ENCODE results near the gene LRRN2. TPM values are rescaled to one million over a fixed set of nuclear protein-coding genes. Genes with fewer than 3 reads are reported as not detected.

The LRRN2 gene
- total RNA-seq (3.7 and 5.0 TPM in 2 replicates), polyA plus RNA-seq (4.9 and 5.2 TPM in 2 replicates)

DNA sequence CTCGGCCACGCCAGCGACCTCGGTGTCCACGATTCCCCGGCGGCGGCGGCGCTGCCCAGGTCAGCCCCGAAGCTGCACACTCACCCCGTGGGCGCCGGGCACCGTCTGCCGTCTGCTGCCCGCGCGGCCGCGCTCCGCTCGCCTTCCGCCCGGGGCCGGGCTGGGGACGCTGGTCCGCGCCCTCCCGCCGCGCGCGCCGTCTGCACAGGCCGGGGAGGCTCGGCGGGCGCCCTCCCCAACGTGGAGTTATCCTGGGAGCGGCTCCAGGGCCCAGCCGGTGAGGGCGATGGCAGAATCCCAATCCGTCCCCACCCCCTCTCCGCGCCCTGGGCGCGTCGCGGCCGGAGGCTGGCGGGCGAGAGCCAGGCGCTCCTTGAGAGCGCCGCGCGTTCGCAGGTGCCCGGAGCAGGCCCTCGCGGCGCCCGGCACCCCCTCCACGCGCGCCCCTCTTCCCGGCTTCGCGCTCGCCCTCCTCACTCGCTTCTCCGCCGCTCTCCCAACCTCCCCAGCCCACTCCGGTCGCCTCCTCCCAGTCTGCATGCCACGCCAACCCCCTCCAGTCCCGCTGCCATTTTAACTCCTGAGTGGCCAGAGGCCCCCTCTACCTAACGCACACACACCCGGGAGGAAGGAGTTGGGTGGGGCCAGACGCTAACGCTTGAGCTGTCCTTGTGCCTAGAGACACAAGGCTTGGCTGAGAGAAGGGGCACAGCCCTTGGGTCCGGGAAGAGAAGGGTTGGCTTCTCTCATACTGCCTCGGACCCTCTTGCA lies at the start of gene LRRN2:
TSS of gene LRRN2 (minus strand) at position 503 of the 771 bp plus-strand sequence. CDS start 65,746 bp downstream, outside the sequence.
- H3K36me3 ChIP-seq: no peaks in the 10 kb centered on the region
- peaks cover 71% of the 10 kb centered on the region for H3K27me3 ChIP-seq
- H3K4me3 ChIP-seq: peak within 1 kb of the TSS; percentile 53
- peaks cover 3% of the 10 kb centered on the region for H3K4me1 ChIP-seq (ENCODE audit: low read depth)
- TF ChIP-seq, protein P1, sequence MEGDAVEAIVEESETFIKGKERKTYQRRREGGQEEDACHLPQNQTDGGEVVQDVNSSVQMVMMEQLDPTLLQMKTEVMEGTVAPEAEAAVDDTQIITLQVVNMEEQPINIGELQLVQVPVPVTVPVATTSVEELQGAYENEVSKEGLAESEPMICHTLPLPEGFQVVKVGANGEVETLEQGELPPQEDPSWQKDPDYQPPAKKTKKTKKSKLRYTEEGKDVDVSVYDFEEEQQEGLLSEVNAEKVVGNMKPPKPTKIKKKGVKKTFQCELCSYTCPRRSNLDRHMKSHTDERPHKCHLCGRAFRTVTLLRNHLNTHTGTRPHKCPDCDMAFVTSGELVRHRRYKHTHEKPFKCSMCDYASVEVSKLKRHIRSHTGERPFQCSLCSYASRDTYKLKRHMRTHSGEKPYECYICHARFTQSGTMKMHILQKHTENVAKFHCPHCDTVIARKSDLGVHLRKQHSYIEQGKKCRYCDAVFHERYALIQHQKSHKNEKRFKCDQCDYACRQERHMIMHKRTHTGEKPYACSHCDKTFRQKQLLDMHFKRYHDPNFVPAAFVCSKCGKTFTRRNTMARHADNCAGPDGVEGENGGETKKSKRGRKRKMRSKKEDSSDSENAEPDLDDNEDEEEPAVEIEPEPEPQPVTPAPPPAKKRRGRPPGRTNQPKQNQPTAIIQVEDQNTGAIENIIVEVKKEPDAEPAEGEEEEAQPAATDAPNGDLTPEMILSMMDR (IDR thresholded peaks at IDR 0.05; ENCODE audit: low read depth, low read length): no peak
- no peak within 1 kb of the TSS for H3K27ac ChIP-seq
- no peaks in the 10 kb centered on the region for H3K9me3 ChIP-seq (ENCODE audit: low read depth)
- peak; percentile 10 to 43 for DNase-seq (ENCODE audit: low read depth in 1 of 2, low spot score in 1 of 2)

DNA sequence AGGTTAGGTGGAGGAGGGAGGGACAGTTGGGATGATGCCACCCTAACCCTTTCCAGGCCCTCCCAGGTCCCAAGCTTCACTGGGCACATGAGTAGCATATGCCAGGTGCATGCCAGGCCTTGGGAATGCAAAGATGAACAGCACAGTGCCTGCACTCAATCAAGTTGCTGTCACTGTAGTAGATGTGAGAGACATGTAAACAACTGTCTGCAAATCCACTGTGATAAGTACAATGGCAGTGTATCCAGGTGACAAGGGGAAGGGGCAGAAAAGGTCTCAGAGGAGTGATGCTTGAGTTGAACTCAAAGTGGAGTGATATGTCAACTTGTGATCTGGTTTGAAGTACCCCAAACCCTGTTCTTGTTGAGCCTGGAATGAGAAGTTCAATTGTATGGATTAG lies 49.5 kb upstream of the LRRN2 start:
- Histone ChIP-seq H3K9me3 (ENCODE audit: low read depth) (no peaks in the 10 kb centered on the region), H3K36me3 (no peaks in the 10 kb centered on the region), H3K4me1 (ENCODE audit: low read depth) (no peaks in the 10 kb centered on the region), H3K27ac (no peak overlapping the region), H3K4me3 (no peak overlapping the region), H3K27me3 (peaks cover 17% of the 10 kb centered on the region)
- TF ChIP-seq, protein P1 (IDR thresholded peaks at IDR 0.05; ENCODE audit: low read depth, low read length): no peak
- DNase-seq (ENCODE audit: low read depth in 1 of 2, low spot score in 1 of 2): no peak

DNA sequence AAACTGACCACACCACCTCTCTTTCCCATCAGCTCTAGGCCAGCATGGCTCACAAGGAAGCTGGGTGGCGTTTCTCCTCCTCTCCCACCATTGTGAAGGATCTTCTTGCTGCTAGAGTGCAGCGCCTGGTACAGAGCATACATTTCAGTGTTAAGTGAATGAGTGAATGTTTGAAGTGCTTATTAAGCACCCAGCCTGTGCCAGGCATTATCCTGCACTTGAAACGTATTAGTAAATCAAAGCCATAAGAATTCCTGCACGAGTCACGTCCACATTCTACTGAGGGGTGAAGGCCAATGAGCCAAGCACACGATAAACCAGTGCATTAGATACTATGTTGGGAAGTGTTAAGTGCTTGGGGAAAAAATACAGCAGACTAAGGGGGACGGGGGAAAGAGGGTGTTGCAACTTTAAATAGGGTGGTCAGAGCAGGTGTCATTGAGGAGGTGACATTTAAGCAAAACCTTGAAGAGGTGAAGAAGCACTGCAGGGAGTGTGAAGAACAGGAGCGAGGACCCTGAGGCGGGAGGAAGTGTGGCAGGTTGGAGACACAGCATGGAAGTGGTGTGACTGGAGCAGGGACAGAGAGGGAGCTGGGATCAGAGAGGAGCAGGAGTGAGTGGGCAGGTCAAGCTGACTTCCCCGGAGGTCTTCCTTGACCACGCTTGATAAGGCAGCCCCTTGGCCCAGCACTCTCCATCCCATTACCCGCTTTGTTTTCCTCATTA lies 48.5 kb upstream of the LRRN2 start:
- Histone ChIP-seq H3K36me3 (no peaks in the 10 kb centered on the region), H3K4me1 (ENCODE audit: low read depth) (no peaks in the 10 kb centered on the region), H3K27ac (no peak overlapping the region), H3K27me3 (peaks cover 17% of the 10 kb centered on the region), H3K9me3 (ENCODE audit: low read depth) (no peaks in the 10 kb centered on the region), H3K4me3 (no peak overlapping the region)
- TF ChIP-seq, protein P1 (IDR thresholded peaks at IDR 0.05; ENCODE audit: low read depth, low read length): no peak
- peak in 1 of 2 donors; percentile 74 for DNase-seq (ENCODE audit: low read depth in 1 of 2, low spot score in 1 of 2)

DNA sequence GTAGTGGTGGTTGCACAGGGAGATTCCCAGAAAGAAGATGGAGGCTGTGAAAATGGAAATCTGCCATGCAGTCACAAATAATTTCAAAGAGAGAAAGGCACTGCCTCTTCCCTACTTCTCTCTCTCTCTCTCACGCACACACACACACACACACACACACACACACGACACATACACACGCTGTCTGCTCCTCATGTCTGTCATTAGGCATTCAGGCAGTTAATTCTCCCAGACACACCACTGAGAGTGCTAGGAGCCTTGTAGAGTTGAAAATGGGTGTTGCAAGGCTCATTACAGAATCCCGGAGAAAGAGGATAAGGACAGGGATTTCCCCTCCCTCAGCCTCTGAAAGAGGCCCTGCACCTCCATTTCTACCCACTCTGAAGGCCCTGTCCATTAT lies 47.8 kb upstream of the LRRN2 start:
- DNase-seq (ENCODE audit: low read depth in 1 of 2, low spot score in 1 of 2): no peak
- TF ChIP-seq, protein P1 (IDR thresholded peaks at IDR 0.05; ENCODE audit: low read depth, low read length): no peak
- H3K4me1 ChIP-seq (ENCODE audit: low read depth): no peaks in the 10 kb centered on the region

DNA sequence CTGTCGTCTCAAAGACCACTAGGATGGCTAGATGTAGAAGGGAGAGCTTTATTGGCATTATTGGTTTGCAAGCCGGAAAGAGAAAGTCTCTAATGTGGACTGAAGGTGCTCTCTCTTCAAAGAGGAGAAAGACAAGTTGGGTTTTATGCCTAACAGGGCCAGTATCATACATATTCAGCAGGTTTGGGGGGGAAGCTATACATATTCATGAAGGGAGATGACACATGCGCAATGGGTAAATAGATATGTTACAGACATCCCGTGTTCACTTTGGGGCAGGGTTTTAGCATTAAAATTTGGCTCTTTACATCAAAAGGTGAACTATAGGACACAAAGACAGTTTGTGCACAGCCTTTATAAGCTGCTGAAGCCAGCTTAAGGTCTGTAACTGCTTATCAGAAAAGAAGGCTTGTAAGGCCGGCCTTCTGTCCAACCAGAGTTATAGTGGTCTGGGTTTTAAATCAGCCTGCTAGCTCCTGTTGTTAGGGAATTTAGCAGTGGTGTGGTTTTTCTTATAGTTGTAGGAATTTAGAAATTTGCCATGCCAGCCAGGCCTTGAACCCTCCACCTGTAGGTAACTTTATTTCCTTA lies 46.5 kb upstream of the LRRN2 start:
- Histone ChIP-seq H3K9me3 (ENCODE audit: low read depth) (no peaks in the 10 kb centered on the region), H3K27ac (no peak overlapping the region), H3K4me3 (no peak overlapping the region), H3K36me3 (no peaks in the 10 kb centered on the region), H3K27me3 (peaks cover 22% of the 10 kb centered on the region), H3K4me1 (ENCODE audit: low read depth) (no peaks in the 10 kb centered on the region)
- DNase-seq (ENCODE audit: low read depth in 1 of 2, low spot score in 1 of 2): no peak
- TF ChIP-seq, protein P1 (IDR thresholded peaks at IDR 0.05; ENCODE audit: low read depth, low read length): no peak

More for the DNA sequence above, 47.8 kb upstream of the LRRN2 start:
- Histone ChIP-seq H3K36me3 (no peaks in the 10 kb centered on the region), H3K4me3 (no peak overlapping the region), H3K9me3 (ENCODE audit: low read depth) (no peaks in the 10 kb centered on the region), H3K27me3 (peaks cover 20% of the 10 kb centered on the region), H3K27ac (no peak overlapping the region)

Measured in cardiac muscle cell (in vitro differentiated cells and primary cell).